Measurements from ENCODE around the gene TGM3. TPM values are rescaled to one million over a fixed set of nuclear protein-coding genes. Genes with fewer than 3 reads are reported as not detected.

Gene TGM3
- polyA plus RNA-seq, 1 donor from 2014 or later: 0.24 TPM

GRCh38 chr20:2314759-2315439 lies 19.1 kb downstream of the TGM3 start:
- H3K27me3 ChIP-seq (ENCODE audit: insufficient read depth, low read depth, low read length): no peaks in the 10 kb centered on the region
- no peak overlapping the region for H3K4me3 ChIP-seq (ENCODE audit: low read length)
- no peak overlapping the region for H3K27ac ChIP-seq (ENCODE audit: low read length)
- no peaks in the 10 kb centered on the region for H3K79me2 ChIP-seq (replicated peaks; ENCODE audit: insufficient read depth, low read length)
- H3F3A ChIP-seq (ENCODE audit: insufficient read depth, low read length, poor library complexity, severe bottlenecking): no peaks in the 10 kb centered on the region
- no peak overlapping the region for H3K9ac ChIP-seq (ENCODE audit: low read length)
- no peak overlapping the region for H2AFZ ChIP-seq (ENCODE audit: low read depth, low read length)
- no peaks in the 10 kb centered on the region for H4K20me1 ChIP-seq (ENCODE audit: insufficient read depth)
- no peaks in the 10 kb centered on the region for H3K9me2 ChIP-seq (ENCODE audit: insufficient read depth, low read length)
- H3K36me3 ChIP-seq (ENCODE audit: insufficient read depth, low read length): no peaks in the 10 kb centered on the region
- H3K4me2 ChIP-seq (ENCODE audit: low read length): no peak overlapping the region
- H3K9me3 ChIP-seq (ENCODE audit: low read length): no peaks in the 10 kb centered on the region
- no peak for TF ChIP-seq TAF1 (IDR thresholded peaks at IDR 0.05; ENCODE audit: low read depth)
- TF ChIP-seq SMC3 (conservative IDR thresholded peaks at IDR 0.05; ENCODE audit: poor library complexity): no peak
- no peak for TF ChIP-seq EP300 (conservative IDR thresholded peaks at IDR 0.05; ENCODE audit: poor library complexity, severe bottlenecking)
- no peak for TF ChIP-seq EZH2 (IDR thresholded peaks at IDR 0.05; ENCODE audit: borderline replicate concordance, insufficient read depth, low read length, poor library complexity, severe bottlenecking)
- no peak for TF ChIP-seq POLR2AphosphoS5 (IDR thresholded peaks at IDR 0.05)
- no peak for TF ChIP-seq REST (IDR thresholded peaks at IDR 0.05; ENCODE audit: borderline replicate concordance)
- TF ChIP-seq RAD21 (conservative IDR thresholded peaks at IDR 0.05): no peak
- no peak for TF ChIP-seq CTCF (IDR thresholded peaks at IDR 0.05; ENCODE audit: poor library complexity, severe bottlenecking)
- no peak for TF ChIP-seq MXI1 (conservative IDR thresholded peaks at IDR 0.05; ENCODE audit: poor library complexity, severe bottlenecking)

- no peaks in the 10 kb centered on the region for H3K79me2 ChIP-seq (replicated peaks; ENCODE audit: insufficient read depth, low read length)
- H2AFZ ChIP-seq (ENCODE audit: low read depth, low read length): no peak overlapping the region
- no peaks in the 10 kb centered on the region for H3K9me2 ChIP-seq (ENCODE audit: insufficient read depth, low read length)
- H4K20me1 ChIP-seq (ENCODE audit: insufficient read depth): no peaks in the 10 kb centered on the region
- TF ChIP-seq RAD21 (conservative IDR thresholded peaks at IDR 0.05) (no peak), SMC3 (conservative IDR thresholded peaks at IDR 0.05; ENCODE audit: poor library complexity) (no peak)
- no peak overlapping the region for H3K9ac ChIP-seq (ENCODE audit: low read length)
- H3K4me2 ChIP-seq (ENCODE audit: low read length): no peak overlapping the region
- H3K27me3 ChIP-seq (ENCODE audit: insufficient read depth, low read depth, low read length): no peaks in the 10 kb centered on the region
- no peak overlapping the region for H3K4me3 ChIP-seq (ENCODE audit: low read length)
- no peaks in the 10 kb centered on the region for H3F3A ChIP-seq (ENCODE audit: insufficient read depth, low read length, poor library complexity, severe bottlenecking)
- no peaks in the 10 kb centered on the region for H3K9me3 ChIP-seq (ENCODE audit: low read length)
- H3K27ac ChIP-seq (ENCODE audit: low read length): no peak overlapping the region
- H3K36me3 ChIP-seq (ENCODE audit: insufficient read depth, low read length): no peaks in the 10 kb centered on the region
Measured at GRCh38 chr20:2315440-2315778, 19.6 kb downstream of the TGM3 start.

All from neural cell (in vitro differentiated cells).